Kidney epithelial cell (primary cell): ENCODE measurements around the gene AP3S2. TPM values are rescaled to one million over a fixed set of nuclear protein-coding genes. Genes with fewer than 3 reads are reported as not detected.

ENCODE experiments used
- DNase-seq: peaks from one replicate; pipeline ENCODE4 v3.0.0-alpha.2; 2010; ENCODE audit warnings: low read depth
- H3K27me3 ChIP-seq: 2 replicates; pipeline ENCODE4 v1.6.0; 2011; ENCODE audit warnings: low read length; ENCODE audit not compliant: control insufficient read depth, insufficient read depth
- H3K36me3 ChIP-seq: 2 replicates; pipeline ENCODE4 v1.5.1; 2011; ENCODE audit warnings: low read length; ENCODE audit not compliant: control insufficient read depth, insufficient read depth
- H3K4me3 ChIP-seq: 2 replicates; pipeline ENCODE4 v1.5.1; 2011; ENCODE audit warnings: low read depth, mild to moderate bottlenecking, control low read depth, low read length
- total RNA-seq: library from RNA; depleted of rRNA; stranded (reverse); fragments of >200 nt; gene quantifications from 2 replicates; pipeline ENCODE4 v1.2.3, GENCODE V29; 2015
- TF ChIP-seq, protein P1 (sequence below): IDR thresholded peaks from 2 replicates; pipeline ENCODE4 v1.5.1; 2011; ENCODE audit warnings: mild to moderate bottlenecking, moderate library complexity, low read length, control low read depth, inconsistent platforms; ENCODE audit not compliant: insufficient read depth, poor library complexity, severe bottlenecking

Gene AP3S2
- total RNA-seq, 1 donor from 2014 or later: 66.6 TPM

DNA sequence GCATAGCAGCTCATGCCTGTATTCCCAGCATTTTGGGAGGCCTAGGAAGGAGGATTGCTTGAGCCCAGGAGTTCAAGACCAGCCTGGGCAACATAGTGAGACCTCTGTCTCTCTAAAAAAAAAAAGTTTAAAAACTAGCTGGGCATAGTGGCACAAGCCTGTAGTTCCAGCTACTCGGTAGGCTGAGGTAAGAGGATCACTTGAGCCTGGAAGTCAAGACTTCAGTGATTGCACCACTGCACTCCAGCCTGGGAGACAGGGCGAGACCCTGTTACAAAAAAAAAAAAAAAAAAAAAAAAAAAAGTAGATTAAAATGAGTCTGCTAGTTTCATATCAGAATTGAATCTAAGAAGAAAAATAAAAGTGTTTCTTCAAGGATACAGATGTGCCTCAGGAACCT is 46.7 kb downstream of the AP3S2 start:
- Histone ChIP-seq H3K27me3 (no peaks in the 10 kb centered on the region), H3K4me3 (no peak overlapping the region), H3K36me3 (no peaks in the 10 kb centered on the region)
- TF ChIP-seq, protein P1, sequence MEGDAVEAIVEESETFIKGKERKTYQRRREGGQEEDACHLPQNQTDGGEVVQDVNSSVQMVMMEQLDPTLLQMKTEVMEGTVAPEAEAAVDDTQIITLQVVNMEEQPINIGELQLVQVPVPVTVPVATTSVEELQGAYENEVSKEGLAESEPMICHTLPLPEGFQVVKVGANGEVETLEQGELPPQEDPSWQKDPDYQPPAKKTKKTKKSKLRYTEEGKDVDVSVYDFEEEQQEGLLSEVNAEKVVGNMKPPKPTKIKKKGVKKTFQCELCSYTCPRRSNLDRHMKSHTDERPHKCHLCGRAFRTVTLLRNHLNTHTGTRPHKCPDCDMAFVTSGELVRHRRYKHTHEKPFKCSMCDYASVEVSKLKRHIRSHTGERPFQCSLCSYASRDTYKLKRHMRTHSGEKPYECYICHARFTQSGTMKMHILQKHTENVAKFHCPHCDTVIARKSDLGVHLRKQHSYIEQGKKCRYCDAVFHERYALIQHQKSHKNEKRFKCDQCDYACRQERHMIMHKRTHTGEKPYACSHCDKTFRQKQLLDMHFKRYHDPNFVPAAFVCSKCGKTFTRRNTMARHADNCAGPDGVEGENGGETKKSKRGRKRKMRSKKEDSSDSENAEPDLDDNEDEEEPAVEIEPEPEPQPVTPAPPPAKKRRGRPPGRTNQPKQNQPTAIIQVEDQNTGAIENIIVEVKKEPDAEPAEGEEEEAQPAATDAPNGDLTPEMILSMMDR: no peak
- DNase-seq: no peak

DNA sequence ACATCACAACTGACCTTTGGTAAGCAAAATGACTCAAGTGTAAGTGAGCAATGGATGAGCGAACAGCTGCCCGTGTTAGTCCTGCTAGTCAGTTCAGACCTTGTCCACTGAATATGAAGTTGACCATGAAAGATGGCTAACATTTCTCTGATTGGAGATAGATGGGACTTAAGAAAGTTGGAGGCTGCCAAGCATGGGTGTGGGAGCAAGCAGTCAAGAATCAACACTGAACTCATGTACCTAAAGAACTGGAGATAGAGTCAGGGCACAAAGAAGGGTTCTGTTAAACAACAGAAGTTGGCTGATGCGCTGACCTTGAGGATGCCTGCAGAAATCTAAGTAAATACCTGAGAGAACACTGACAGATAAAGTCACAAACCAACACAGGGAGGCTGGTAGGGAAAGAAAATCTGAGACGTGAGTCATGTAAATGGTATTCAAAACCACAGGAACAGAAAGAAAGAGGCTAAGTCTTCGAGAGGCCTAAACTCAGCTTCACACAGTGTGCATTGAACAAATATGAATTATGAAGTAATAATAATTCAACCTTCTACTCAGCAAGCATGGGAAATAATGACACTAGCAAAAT is 48.4 kb downstream of the AP3S2 start:
- DNase-seq: no peak
- Histone ChIP-seq H3K27me3 (no peaks in the 10 kb centered on the region), H3K4me3 (no peak overlapping the region), H3K36me3 (no peaks in the 10 kb centered on the region)
- TF ChIP-seq, protein P1: no peak

DNA sequence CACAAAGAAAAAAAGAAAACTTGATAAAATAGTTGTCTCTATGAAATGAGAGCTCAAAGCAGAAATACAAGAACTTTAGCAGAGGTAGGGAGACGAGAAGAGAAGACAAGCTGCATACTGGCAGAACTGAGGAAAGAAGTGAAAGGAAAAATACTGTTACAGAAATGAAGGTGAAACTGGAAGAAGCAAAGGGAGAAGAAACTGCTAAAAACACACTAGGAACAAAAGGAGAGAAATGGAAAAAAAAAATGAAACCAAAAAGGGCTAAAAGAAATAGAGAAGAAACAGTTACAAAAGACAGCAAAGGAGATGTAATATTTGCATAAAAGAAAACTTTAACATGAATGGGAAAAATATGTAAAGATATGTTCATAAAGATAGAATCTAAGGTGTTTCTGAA is 51.8 kb downstream of the AP3S2 start:
- H3K4me3 ChIP-seq: no peak overlapping the region

DNA sequence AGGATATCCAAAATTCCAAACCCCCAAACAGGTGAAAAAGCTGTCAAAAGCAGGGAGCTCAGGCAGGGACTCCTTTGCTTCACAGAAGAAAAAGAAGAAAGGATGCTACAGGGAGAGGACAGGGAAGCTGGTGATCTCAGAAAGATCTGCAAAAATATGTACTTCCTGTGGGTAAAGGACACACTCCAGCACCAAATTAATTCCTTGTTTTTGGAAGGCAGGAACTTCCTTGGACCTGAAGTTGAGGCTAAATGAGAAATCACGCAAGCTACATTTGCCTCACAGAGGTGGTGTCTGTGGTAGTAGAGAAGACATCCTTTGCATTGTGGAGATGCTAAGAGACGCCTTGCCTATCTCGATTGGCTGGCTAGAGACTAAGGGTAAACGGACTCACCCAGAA is 52.5 kb downstream of the AP3S2 start:
- H3K27me3 ChIP-seq: no peaks in the 10 kb centered on the region
- H3K36me3 ChIP-seq: no peaks in the 10 kb centered on the region
- TF ChIP-seq, protein P1: no peak
- H3K4me3 ChIP-seq: no peak overlapping the region
- DNase-seq: no peak

More for the DNA sequence above, 51.8 kb downstream of the AP3S2 start:
- no peak for DNase-seq
- TF ChIP-seq, protein P1: no peak
- H3K27me3 ChIP-seq: no peaks in the 10 kb centered on the region
- no peaks in the 10 kb centered on the region for H3K36me3 ChIP-seq

DNA sequence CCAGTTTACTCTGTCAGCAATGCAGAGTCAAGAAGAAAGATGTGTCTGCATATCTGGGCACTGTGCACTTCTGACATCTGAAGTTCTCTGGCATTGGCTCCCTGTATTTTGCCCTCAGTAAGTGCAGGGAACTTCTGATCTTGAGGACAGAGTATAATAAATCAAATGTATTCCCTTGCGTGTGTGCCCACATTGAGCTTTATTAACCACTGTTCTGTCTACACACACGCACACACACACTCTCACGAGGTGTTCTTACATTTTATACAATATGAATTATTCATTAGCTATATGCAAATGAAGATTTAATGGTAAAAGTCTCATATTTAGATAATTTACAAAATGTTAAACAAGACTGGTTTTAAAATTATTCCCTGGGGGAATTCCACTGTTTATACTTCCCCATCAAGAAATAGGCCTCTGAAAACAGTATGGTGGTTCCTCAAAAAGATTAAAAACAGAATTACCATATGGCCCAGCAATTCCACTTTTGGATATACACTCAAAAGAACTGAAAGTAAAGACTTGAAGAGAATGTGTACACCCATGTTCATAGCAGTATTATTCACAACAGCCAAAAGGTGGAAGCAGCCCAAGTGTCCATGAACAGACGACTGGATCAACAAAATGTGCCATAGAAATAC is 54.5 kb downstream of the AP3S2 start:
- Histone ChIP-seq H3K27me3 (no peaks in the 10 kb centered on the region), H3K36me3 (peaks cover 3% of the 10 kb centered on the region), H3K4me3 (no peak overlapping the region)
- DNase-seq: no peak
- TF ChIP-seq, protein P1: no peak

DNA sequence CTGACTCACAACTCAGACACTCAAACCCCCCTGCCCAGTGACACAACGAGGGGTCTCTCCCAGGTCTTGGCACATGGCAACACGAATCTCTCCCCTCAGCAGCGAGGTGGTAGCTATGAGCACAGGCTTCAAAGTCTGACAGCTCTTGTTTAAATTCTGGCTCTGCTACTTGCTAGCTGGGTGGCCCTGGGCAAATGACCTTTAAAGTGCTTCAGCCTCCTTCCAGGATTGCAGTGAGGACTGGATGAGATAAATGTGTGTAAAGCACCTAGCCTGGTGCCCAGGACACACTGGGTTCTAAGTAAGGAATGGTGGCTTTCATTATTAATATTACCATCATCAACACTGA is 56.0 kb downstream of the AP3S2 start:
- peaks cover 4% of the 10 kb centered on the region for H3K36me3 ChIP-seq
- H3K4me3 ChIP-seq: no peak overlapping the region
- DNase-seq: no peak
- H3K27me3 ChIP-seq: no peaks in the 10 kb centered on the region
- TF ChIP-seq, protein P1: no peak
